BJ (cell line): ENCODE measurements around the gene CSTF2T. TPM values are rescaled to one million over a fixed set of nuclear protein-coding genes. Genes with fewer than 3 reads are reported as not detected.

Experiments used
- CTCF ChIA-PET: fragments of 350-600 bp; formaldehyde crosslinking; extraction: SDS; loops from one replicate; lab custom pipeline; 2021; ENCODE audit warnings: antibody characterized with exemption, inconsistent platforms; lab: Yijun Ruan, JAX
- POLR2A ChIA-PET: fragments of 300-600 bp; sonication (Branson Sonifier 250); formaldehyde crosslinking; extraction: SDS; loops from one replicate; lab custom pipeline; 2021; ENCODE audit warnings: antibody characterized with exemption; lab: Charles Lee
- DNase-seq: peaks from one replicate; pipeline ENCODE4 v3.0.0-alpha.2; 2011; ENCODE audit warnings: low read depth
- H3K27me3 ChIP-seq: 2 replicates; pipeline ENCODE4 v1.6.0; 2011; ENCODE audit warnings: low read length; ENCODE audit not compliant: control insufficient read depth, insufficient read depth
- H3K36me3 ChIP-seq: 2 replicates; pipeline ENCODE4 v1.5.1; 2011; ENCODE audit warnings: low read length; ENCODE audit not compliant: control insufficient read depth, insufficient read depth
- H3K4me3 ChIP-seq: 2 replicates; pipeline ENCODE4 v1.5.1; 2011; ENCODE audit warnings: low read depth, mild to moderate bottlenecking, control low read depth, low read length
- CTCF ChIP-seq: IDR thresholded peaks from 2 replicates; pipeline ENCODE4 v1.5.1; 2011; ENCODE audit warnings: low read depth, mild to moderate bottlenecking, control low read depth, inconsistent platforms, low read length, moderate library complexity; ENCODE audit not compliant: insufficient read depth
- polyA plus RNA-seq: library from polyadenylated mRNA; depleted of rRNA; stranded (reverse); fragments of >200 nt; gene quantifications from 2 replicates; pipeline ENCODE4 v1.2.3, GENCODE V29; 2011

CSTF2T gene
- polyA plus RNA-seq, 1 experiment = 4.2 TPM

DNA sequence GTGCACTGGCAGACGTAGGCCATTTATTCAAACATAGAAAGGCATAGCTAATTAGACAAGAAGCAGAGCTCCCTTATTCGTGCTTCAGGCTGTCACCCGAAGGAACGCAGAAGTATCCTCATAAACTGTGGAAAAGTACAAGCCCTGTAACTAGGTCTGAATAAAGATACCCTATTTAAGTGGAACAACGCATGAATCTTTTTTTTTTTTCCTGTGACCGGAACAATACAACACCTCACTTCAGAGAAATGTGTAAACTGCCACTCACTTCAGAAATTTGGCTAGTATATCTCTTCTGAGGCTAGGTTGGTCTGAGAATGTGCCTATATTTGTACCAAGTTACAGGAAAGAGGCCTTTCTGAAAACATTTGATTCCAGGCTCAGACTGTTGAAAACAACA is 8.0 kb upstream of the CSTF2T start:
- no peaks in the 10 kb centered on the region for H3K36me3 ChIP-seq
- no peak for DNase-seq
- peaks cover 2% of the 10 kb centered on the region; the same call in 1 of the 2 replicates for H3K27me3 ChIP-seq
- ChIA-PET CTCF (interaction anchor here (0.6 to 1.4 kb wide), 2 partner anchors 12 to 79 kb away, joined by 3 to 4 read pairs; no protein-coding TSS in a partner anchor), POLR2A (no interaction called here)
- no peak overlapping the region for H3K4me3 ChIP-seq
- no peak for TF ChIP-seq CTCF

GRCh38 chr10:51706225-51706624 is 6.8 kb upstream of the CSTF2T start:
- Histone ChIP-seq H3K36me3 (no peaks in the 10 kb centered on the region), H3K4me3 (no peak overlapping the region), H3K27me3 (peaks cover 2% of the 10 kb centered on the region; the same call in 1 of the 2 replicates)
- TF ChIP-seq CTCF = no peak
- POLR2A ChIA-PET = no interaction called here
- CTCF ChIA-PET = interaction anchor here (1.4 kb wide), 1 partner anchor 13 kb away, joined by 4 read pairs; no protein-coding TSS in a partner anchor
- DNase-seq = peak; percentile 53

DNA sequence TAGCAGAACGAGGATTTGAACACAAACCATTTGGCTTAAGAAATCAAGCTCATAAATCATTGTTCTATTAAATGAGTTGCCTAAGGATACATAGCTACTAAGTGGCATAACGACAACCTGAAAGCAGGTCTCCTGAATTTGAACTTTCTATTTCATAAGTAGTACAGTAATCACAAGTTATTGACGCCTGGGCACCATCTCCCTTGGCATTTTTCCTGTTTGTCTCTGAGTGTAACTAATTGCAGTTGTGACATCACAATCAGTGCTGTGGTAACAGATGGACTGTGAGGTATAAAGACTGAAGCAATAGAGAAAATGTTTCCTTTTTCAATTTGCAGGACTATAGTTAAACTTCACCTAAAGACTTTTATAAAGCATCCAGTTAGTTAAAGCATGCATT is 6.4 kb upstream of the CSTF2T start:
- no peaks in the 10 kb centered on the region for H3K36me3 ChIP-seq
- ChIA-PET CTCF (interaction anchor here (1.4 kb wide), 1 partner anchor 14 kb away, joined by 4 read pairs; no protein-coding TSS in a partner anchor), POLR2A (no interaction called here)
- no peak for DNase-seq
- peaks cover 2% of the 10 kb centered on the region; the same call in 1 of the 2 replicates for H3K27me3 ChIP-seq
- H3K4me3 ChIP-seq = no peak overlapping the region
- no peak for TF ChIP-seq CTCF

GRCh38 chr10:51700228-51700817 is 928 bp upstream of the CSTF2T start:
- Histone ChIP-seq H3K27me3 (no peaks in the 10 kb centered on the region), H3K36me3 (no peaks in the 10 kb centered on the region; the same call in 1 of the 2 replicates), H3K4me3 (peak overlapping the region; percentile 69)
- TF ChIP-seq CTCF = no peak
- DNase-seq = no peak
- ChIA-PET POLR2A (no interaction called here), CTCF (no interaction called here)

- ChIA-PET CTCF (interaction anchor here (0.6 kb wide), 1 partner anchor 106 kb away, joined by 3 read pairs; no protein-coding TSS in a partner anchor), POLR2A (no interaction called here)
- H3K27me3 ChIP-seq = no peaks in the 10 kb centered on the region
These were observed 285 bp downstream of the CSTF2T start for GRCh38 chr10:51699145-51699474.

More at GRCh38 chr10:51699145-51699474, 285 bp downstream of the CSTF2T start:
- TF ChIP-seq CTCF = no peak
- no peaks in the 10 kb centered on the region; the same call in 1 of the 2 replicates for H3K36me3 ChIP-seq
- no peak for DNase-seq
- H3K4me3 ChIP-seq = peak overlapping the region; percentile 69
